Measurements from ENCODE around the gene NOTCH4. TPM values are rescaled to one million over a fixed set of nuclear protein-coding genes. Genes with fewer than 3 reads are reported as not detected.

The NOTCH4 gene
- total and polyA plus RNA-seq, 9 of the 15 experiments (the other 6 are each of a cell fraction or from before 2014, with no cell fraction given), result 0.24 to 4.3 (median 1.7) TPM

DNA sequence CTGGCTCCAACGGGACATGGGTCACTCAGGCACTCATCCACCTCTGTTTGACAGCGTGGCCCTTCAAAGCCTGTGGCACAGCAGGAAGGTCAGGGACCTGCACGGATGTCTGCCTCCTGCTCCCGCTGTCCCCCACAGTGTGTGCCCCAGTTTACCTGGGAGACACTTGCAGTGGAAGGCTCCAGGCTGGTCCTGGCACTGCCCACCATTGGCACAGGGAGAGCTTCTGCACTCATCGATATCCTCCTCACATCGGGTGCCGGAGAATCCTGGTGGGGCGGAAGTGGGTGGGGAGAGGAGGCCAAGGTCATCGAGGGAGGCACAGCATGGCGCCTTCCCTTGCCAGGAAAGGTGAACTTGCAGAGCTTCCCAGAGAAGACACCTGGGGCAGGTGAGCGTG, 6.9 kb downstream of the NOTCH4 start:
- POLR2A ChIA-PET, result interaction anchor here (0.8 to 1.0 kb wide), 3 partner anchors 14 to 33 kb away, joined by 3 to 4 read pairs (median 3); no protein-coding TSS in a partner anchor
- FAIRE-seq (no peak), DNase-seq (ENCODE audit: extremely low read depth in 1 of 4, low spot score in 3 of 4) (no peak), ATAC-seq (no peak)
- Histone ChIP-seq H3K36me3 (ENCODE audit: control insufficient read depth, insufficient read depth, low read length) (no peaks in the 10 kb centered on the region), H3K27me3 (ENCODE audit: control insufficient read depth in 2 of 2, insufficient read depth in 2 of 2, low read length in 2 of 2) (peaks cover 18 to 46% of the 10 kb centered on the region in 2 experiments; a peak in 4 of 5 replicates), H3K27ac (ENCODE audit: extremely low read depth, low read depth, low read length) (no peak overlapping the region), H3K9me3 (replicated peaks; ENCODE audit: control insufficient read depth, insufficient read depth, low read depth, low read length) (no peaks in the 10 kb centered on the region), H2AFZ (ENCODE audit: low read depth, low read length) (no peak overlapping the region), H3K79me2 (ENCODE audit: control insufficient read depth, insufficient read depth, low read length) (no peaks in the 10 kb centered on the region), H3K4me2 (ENCODE audit: insufficient read depth, low read length) (no peak overlapping the region), H3K4me1 (replicated peaks in 1 of 2; ENCODE audit: control insufficient read depth in 2 of 2, insufficient read depth in 2 of 2, low read length in 2 of 2) (peaks cover 8 to 16% of the 10 kb centered on the region in 2 experiments; a peak in 4 of 5 replicates), H3K4me3 (no peak overlapping the region), H3K9me1 (ENCODE audit: control insufficient read depth, insufficient read depth, low read length) (no peaks in the 10 kb centered on the region), H3K9ac (ENCODE audit: insufficient read depth in 1 of 2, low read depth in 2 of 2, low read length in 2 of 2) (no peak overlapping the region), H4K20me1 (replicated peaks; ENCODE audit: control insufficient read depth, insufficient read depth, low read length) (no peaks in the 10 kb centered on the region; the same call in 1 of the 2 replicates)
- intact Hi-C loops (cut with micrococcal nuclease), result no loop called here
- 61% methylated on average over 11 of the region's 11 CpGs for WGBS (ENCODE audit: insufficient coverage, low coverage, missing lambda C conversion rate)
- CTCF ChIA-PET (ENCODE audit: low intra/inter-chr PET ratio), result no interaction called here
- in situ Hi-C loops (cut with MboI), result no loop called here
- BruUV-seq (replicated peaks), result no TSS peak
- TF ChIP-seq C11orf30 (IDR thresholded peaks at IDR 0.05; ENCODE audit: low read depth) (no peak), ZNF217 (CRISPR knock-in tag; IDR thresholded peaks at IDR 0.05) (no peak), KDM2B (CRISPR knock-in tag; IDR thresholded peaks at IDR 0.05) (no peak), ZNF324 (CRISPR knock-in tag; IDR thresholded peaks at IDR 0.05) (no peak)
- TF ChIP-seq, protein P1, sequence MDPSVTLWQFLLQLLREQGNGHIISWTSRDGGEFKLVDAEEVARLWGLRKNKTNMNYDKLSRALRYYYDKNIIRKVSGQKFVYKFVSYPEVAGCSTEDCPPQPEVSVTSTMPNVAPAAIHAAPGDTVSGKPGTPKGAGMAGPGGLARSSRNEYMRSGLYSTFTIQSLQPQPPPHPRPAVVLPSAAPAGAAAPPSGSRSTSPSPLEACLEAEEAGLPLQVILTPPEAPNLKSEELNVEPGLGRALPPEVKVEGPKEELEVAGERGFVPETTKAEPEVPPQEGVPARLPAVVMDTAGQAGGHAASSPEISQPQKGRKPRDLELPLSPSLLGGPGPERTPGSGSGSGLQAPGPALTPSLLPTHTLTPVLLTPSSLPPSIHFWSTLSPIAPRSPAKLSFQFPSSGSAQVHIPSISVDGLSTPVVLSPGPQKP (CRISPR knock-in tag; IDR thresholded peaks at IDR 0.05), result no peak
- TF ChIP-seq, protein P2, sequence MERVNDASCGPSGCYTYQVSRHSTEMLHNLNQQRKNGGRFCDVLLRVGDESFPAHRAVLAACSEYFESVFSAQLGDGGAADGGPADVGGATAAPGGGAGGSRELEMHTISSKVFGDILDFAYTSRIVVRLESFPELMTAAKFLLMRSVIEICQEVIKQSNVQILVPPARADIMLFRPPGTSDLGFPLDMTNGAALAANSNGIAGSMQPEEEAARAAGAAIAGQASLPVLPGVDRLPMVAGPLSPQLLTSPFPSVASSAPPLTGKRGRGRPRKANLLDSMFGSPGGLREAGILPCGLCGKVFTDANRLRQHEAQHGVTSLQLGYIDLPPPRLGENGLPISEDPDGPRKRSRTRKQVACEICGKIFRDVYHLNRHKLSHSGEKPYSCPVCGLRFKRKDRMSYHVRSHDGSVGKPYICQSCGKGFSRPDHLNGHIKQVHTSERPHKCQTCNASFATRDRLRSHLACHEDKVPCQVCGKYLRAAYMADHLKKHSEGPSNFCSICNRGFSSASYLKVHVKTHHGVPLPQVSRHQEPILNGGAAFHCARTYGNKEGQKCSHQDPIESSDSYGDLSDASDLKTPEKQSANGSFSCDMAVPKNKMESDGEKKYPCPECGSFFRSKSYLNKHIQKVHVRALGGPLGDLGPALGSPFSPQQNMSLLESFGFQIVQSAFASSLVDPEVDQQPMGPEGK (CRISPR knock-in tag; IDR thresholded peaks at IDR 0.05; ENCODE audit: borderline replicate concordance), result no peak
- TF ChIP-seq, protein P3, sequence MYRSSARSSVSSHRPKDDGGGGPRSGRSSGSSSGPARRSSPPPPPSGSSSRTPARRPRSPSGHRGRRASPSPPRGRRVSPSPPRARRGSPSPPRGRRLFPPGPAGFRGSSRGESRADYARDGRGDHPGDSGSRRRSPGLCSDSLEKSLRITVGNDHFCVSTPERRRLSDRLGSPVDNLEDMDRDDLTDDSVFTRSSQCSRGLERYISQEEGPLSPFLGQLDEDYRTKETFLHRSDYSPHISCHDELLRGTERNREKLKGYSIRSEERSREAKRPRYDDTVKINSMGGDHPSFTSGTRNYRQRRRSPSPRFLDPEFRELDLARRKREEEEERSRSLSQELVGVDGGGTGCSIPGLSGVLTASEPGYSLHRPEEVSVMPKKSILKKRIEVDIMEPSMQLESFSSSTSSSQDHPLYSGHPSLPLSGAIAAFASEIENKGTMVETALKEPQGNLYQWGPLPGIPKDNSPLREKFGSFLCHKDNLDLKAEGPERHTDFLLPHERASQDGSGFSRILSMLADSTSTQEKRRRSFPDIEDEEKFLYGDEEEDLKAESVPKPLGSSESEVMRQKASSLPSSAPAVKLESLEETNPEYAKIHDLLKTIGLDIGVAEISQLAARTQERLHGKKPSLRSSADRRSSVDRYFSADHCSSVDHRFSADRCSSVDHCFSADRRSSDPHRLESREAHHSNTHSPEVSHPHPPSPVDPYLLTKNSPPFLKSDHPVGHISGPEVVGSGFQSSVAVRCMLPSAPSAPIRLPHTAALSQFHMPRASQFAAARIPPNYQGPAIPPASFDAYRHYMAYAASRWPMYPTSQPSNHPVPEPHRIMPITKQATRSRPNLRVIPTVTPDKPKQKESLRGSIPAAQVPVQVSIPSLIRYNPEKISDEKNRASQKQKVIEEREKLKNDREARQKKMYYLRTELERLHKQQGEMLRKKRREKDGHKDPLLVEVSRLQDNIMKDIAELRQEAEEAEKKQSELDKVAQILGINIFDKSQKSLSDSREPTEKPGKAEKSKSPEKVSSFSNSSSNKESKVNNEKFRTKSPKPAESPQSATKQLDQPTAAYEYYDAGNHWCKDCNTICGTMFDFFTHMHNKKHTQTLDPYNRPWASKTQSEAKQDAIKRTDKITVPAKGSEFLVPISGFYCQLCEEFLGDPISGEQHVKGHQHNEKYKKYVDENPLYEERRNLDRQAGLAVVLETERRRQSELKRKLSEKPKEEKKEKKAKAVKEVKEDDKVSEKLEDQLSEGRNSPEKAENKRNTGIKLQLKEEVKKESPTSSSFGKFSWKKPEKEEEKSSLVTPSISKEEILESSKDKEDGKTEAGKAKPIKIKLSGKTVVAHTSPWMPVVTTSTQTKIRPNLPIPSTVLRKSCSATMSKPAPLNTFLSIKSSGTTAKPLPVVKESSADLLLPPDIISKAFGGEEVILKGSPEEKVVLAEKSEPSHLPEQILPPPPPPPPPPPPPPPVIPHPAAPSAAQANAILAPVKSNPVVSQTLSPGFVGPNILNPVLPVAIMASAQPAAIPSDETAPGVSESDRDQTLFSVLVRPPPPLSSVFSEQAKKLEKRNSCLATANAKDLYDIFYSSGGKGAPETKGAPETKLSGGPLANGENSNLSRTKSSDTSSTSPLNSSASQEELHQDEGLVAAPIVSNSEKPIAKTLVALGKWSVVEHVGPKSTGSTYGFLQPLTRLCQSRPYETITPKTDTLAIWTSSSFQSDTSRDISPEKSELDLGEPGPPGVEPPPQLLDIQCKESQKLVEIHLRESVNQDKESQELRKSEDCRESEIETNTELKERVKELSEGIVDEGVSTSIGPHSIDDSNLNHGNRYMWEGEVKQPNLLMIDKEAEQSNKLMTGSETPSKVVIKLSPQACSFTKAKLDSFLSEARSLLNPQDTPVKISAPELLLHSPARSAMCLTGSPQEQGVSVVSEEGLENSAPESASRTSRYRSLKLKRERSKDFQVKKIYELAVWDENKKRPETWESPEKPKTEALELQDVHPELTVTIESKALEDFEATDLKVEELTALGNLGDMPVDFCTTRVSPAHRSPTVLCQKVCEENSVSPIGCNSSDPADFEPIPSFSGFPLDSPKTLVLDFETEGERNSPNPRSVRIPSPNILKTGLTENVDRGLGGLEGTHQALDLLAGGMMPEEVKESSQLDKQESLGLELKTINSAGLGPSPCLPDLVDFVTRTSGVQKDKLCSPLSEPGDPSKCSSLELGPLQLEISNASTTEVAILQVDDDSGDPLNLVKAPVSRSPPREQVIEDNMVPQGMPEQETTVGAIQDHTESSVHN (IDR thresholded peaks at IDR 0.05; ENCODE audit: borderline replicate concordance in 1 of 2, low read depth in 1 of 2), result no peak
- TF ChIP-seq, protein P4, sequence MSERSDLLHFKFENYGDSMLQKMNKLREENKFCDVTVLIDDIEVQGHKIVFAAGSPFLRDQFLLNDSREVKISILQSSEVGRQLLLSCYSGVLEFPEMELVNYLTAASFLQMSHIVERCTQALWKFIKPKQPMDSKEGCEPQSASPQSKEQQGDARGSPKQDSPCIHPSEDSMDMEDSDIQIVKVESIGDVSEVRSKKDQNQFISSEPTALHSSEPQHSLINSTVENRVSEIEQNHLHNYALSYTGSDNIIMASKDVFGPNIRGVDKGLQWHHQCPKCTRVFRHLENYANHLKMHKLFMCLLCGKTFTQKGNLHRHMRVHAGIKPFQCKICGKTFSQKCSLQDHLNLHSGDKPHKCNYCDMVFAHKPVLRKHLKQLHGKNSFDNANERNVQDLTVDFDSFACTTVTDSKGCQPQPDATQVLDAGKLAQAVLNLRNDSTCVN (CRISPR knock-in tag; IDR thresholded peaks at IDR 0.05), result no peak

All from K562 (cell line).